Inflammatory macrophage (primary cell): ENCODE results near the gene TAMALIN.
A peak's percentile ranks its signal among the peaks of the same experiment; 100 is the strongest.

ENCODE experiments used
- DNase-seq, 2 donors: peaks; one replicate each; pipeline ENCODE4 v3.0.0-alpha.2; 2020 to 2022

The TAMALIN gene

DNA sequence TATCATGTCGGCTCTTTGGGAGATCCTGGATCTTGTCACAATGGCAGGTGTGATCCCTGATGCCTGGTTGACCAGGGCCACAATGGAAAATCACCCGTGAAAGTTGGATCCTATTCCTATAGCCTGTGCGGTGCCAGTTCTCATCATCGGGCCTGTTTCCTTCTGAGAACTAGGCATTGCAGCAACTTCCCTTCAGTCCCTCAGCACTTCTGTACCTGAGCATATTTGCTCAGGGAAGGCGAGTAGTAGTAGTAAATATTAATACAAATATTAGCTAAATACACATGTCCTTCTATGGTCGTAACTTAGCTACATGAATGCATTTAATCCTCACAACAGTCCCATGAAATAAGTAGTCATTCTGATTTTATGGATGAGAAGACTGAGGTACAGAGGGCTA, 22.1 kb upstream of the TAMALIN start:
- DNase-seq: no peak

DNA sequence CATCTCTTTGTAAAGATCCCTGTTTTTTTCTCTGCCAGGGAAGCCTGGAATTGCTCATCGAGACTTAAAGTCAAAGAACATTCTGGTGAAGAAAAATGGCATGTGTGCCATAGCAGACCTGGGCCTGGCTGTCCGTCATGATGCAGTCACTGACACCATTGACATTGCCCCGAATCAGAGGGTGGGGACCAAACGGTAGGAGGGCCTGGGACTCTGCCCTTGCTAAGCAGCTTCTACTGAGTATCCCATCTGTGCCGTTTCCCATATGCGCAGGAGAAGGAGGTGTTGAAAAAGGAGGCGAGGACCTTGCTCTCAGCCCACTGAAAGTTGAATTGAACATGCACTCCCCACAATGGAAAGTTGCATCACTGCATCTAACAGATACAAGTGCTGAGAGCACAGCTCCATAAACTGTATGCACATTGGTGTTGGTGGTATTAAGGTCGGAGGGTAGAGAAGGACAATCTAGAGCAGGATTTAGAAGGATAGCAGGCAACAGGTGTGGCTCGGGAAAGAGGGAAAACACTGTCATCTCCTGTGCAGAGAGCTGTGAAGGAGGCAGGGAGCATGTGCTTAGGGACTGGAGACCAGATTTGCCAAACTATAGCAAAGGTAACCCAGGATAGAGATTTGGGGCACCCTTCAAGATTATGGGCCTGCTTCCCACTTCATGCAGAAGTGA, 21.5 kb upstream of the TAMALIN start:
- DNase-seq: no peak

GRCh38 chr12:51986834-51987233, 19.9 kb upstream of the TAMALIN start:
- DNase-seq: no peak

DNA sequence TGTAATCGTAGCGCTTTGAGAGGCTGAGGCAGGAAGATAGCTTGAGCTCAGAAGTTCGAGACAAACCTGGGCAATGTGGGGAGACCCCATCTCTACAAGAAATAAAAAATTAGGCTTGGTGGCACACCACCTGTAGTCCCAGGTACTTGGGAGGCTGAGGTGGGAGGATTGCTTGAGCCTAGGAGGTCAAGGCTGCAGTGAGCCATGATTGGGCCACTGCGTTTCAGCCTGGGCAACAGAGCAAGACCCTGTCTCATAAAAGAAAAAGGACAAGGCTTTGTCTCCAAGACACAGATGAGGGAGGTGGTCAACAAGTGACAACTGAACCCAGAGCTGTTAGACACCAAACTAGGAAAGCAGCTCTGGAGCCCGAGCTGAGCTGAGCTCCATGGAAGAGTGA, 14.5 kb upstream of the TAMALIN start:
- DNase-seq: no peak

DNA sequence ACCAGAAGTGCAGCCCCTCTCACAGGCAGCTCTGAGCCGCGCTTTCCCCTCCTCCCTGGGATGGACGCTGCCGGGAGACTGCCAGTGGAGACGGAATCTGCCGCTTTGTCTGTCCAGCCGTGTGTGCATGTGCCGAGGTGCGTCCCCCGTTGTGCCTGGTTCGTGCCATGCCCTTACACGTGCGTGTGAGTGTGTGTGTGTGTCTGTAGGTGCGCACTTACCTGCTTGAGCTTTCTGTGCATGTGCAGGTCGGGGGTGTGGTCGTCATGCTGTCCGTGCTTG, 12.3 kb upstream of the TAMALIN start:
- no peak for DNase-seq

DNA sequence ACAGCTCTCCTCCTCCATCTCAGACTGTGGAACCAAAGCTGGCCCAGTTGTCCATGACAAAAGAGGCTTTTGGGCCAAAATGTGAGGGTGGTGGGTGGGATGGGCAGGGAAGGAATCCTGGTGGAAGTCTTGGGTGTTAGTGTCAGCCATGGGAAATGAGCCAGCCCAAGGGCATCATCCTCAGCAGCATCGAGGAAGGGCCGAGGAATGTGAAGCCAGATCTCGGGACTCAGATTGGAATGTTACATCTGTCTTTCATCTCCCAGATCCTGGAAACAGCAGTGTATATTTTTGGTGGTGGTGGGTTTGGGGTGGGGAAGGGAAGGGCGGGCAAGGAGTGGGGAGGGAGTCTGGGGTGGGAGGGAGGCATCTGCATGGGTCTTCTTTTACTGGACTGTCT, 11.8 kb upstream of the TAMALIN start:
- DNase-seq: no peak

- DNase-seq: no peak
Measured at GRCh38 chr12:51997136-51997535, 9.6 kb upstream of the TAMALIN start.

GRCh38 chr12:52003016-52003550, 3.7 kb upstream of the TAMALIN start:
- no peak for DNase-seq

GRCh38 chr12:52003591-52003990, 3.2 kb upstream of the TAMALIN start:
- no peak for DNase-seq

- peak; percentile 33 to 51 for DNase-seq
Measured at GRCh38 chr12:52004042-52004648, 2.6 kb upstream of the TAMALIN start.

- DNase-seq: no peak
Measured at GRCh38 chr12:52005218-52005902, 1.4 kb upstream of the TAMALIN start.

DNA sequence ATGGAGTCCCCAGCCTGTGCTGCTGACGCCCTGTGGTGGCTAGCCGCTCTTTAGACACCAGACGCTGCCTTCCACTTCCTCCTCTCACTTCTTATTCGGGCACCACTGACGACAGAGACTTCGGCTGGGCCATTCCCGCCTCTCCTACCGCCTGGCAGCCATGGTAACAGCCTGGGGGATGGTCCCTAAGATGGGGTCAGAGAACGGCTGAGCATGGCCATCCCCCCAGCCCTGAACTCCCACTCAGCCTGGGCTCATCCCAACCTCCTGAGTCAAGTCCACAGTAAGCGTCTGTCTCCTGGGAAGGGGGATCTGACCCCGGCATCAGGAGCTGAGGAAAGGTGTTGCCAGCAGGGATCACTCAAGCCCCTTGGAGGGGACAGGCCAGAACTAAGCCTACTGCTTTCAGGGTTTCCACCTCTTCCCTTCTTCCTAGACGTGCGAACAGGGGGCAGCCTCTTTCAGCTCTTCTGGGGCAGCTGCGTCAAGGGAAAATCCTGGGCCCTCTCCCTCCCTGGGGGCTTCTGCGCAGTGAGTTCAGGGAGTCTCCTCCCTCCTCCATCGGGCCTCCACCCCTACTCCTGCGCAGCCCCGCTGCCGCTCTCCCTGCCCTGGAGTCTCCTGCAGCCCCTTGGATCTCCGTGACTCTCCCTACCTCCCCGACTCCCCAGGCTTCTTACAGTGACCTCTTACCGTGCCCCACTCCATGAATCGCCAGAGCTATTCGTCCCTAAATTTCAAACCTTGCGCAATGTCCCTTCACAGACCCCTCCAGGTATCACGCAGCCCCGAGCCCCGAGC, 643 bp upstream of the TAMALIN start:
- DNase-seq: peak; percentile 91 to 93

GRCh38 chr12:52007158-52007921, 594 bp downstream of the TAMALIN start:
- peak; percentile 22 to 41 for DNase-seq

DNA sequence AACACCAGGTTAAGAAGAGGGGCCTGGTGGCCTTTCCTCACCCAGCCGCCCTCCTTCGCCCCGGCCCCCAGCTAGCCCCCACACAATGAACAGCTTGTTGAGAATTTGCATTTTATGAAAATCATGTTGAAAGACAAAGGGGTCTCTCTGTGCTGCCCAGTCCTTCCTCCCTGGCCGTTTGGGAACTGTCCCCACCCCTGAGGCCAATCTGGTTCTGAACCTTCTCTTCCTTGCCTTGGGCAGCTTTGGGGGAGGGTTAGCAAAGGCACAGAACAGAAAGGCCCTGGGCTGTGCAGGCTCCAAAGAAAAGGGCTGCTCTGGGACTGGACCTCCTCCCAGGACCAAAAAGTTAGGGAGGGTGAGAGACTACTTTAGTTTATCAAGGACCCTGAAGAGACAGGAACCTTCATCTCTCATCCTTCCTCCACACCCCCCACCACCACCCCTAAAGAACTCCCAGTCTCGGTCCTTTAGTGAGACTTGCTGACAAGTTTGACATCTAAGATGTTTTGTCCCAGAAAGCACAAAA, 1.3 kb downstream of the TAMALIN start:
- DNase-seq: no peak

DNA sequence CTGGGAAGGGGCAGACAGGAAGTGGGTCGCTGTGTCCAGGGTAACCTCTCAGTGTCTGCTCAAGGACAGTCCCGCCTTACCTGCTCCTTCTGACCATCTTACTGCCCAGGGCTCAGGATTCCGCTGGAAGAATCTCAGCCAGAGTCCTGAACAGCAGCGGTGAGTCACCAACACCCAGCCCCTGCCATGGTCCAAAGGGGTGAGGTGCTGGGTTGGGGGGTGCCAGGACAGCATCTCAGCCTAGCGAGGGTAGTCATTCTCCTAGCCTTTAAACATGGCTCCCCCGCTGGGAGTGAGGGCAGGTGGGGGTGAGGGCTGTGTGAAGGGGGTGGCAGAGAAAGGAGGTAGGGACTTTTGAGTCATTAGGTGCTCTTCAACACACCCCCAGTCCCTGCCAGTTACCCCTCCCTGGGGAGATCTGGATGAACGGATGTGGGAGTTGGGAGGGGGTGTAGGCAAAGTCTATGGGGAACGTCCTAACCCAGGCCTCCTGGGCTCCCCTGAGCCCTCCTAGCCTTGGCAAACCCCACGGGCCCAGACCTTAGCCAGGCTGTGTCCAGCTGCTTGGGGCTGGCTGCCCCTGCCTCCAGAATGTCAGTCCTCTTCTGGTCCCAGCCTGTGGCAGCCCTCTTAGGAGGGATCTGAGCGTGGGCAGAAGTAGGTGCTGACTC, 2.5 kb downstream of the TAMALIN start:
- no peak for DNase-seq

DNA sequence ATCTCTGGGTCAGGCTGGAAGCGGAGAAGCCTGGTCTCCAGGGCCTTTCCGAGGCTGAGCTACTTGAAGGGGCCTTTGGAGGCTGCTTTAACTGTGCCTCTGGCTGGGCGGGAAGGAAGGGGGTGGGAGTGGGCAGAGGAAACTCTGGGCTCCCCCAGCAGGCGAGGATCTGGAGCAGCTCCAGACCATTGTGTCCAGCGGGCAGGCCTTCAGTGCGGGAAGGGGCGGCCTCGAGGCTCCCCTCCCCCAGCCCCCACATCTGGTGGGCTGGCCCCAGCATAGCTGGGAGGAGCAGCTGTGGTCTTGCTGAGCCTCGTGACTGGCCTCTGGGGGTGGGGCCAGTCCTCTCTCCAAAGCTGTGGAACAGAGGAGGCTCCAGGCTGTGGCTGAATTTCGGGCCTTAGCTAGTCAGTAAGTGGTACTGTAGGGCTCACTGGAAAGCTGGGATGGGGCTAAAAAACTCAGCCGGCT, 3.4 kb downstream of the TAMALIN start:
- DNase-seq: peak in 1 of 2 donors; percentile 17

DNA sequence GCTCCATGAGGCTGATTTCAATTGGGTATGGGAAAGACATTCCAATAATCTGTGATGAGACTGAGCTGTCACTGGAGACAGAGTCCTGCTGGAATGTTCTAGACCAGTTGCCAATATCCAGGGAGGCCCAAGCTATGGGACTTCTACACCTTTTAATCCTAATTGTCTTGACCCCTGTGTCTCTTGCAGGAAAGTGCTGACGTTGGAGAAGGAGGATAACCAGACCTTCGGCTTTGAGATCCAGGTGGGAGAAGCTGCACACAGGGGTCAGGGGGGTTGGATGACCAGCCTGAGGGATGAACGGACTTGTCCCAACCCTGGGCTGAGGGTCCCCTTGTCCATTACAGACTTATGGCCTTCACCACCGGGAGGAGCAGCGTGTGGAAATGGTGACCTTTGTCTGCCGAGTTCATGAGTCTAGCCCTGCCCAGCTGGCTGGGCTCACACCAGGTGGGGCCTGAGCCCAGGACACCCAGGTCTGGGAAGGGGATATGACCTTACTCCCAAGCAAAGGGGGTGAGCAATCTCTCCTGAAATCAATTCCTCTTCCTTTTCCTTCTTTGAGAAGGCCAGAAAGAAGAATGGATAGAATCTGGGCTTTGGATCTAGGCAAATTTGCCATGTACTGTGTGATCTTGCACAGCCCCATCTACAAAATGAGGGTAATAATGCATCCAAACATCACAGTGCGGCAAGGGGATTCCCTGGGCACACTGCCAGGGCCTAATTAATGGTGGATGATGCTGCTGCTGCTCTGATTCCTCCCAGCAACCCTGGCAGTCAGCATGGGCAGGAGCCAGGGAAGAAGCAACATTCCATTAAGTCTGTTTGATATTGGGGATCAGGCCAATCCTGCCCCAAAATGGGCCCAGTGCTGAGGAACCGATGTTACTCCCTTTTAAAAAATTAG, 4.2 kb downstream of the TAMALIN start:
- no peak for DNase-seq

DNA sequence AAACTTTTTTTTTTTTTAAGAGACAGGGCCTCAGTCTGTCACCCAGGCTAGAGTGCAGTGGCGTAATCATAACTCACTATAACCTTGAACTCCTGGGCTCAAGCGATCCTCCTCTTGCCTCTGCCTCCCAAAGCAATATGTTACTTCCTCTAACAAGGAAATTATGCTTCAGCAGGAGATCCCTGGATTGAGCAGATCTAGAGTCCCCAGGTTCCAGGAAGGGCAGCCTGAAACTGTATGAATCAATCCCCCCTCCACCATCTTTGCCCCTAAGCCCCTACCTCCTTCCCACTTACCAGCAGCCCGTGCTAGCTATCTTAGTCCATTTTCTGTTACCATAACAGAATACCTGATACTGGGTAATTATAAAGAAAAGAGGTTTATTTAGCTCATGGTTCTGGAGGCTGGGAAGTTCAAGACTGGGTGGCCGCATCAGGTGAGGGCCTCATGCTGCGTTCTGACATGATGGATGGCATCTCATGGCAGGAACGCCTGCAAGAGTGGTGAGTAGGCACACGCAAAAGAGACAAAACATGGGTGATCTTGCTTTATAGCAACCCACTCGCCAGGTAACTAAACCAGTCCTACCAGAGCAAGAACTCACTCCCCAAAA, 5.0 kb downstream of the TAMALIN start:
- DNase-seq: no peak

DNA sequence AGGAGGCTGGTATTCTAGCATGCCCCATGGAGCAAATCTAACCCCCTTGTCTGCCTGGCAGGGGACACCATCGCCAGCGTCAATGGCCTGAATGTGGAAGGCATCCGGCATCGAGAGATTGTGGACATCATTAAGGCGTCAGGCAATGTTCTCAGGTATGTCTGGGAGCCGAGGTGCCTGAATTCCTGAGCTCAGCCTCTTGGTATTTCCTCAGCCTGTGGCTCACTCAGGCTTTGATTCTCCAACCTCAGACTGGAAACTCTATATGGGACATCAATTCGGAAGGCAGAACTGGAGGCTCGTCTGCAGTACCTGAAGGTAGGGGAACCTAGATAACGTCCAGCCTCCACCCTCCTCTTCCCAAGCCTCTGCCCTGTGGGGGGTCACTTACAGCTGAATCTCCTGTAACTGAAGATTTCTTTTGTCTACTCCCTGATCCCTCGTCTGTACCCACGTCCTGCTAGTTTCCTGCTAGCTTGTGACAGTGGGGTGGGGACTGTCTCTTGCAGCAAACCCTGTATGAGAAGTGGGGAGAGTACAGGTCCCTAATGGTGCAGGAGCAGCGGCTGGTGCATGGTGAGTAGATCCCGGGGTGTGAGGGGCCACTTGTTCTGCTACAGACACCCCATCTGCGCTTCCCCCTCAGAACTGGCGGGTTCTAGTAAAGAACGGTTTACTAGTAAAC, 7.0 kb downstream of the TAMALIN start:
- DNase-seq: no peak
